HG02588 (cell line): ENCODE measurements around the gene TTC28.

ENCODE experiments used
- ATAC-seq: cut with Tn5 transposase; IDR thresholded peaks from one replicate; pipeline ENCODE4 v1.9.1; 2021; ENCODE audit warnings: mild to moderate bottlenecking, moderate library complexity; ENCODE audit not compliant: unreplicated experiment

Gene TTC28

DNA sequence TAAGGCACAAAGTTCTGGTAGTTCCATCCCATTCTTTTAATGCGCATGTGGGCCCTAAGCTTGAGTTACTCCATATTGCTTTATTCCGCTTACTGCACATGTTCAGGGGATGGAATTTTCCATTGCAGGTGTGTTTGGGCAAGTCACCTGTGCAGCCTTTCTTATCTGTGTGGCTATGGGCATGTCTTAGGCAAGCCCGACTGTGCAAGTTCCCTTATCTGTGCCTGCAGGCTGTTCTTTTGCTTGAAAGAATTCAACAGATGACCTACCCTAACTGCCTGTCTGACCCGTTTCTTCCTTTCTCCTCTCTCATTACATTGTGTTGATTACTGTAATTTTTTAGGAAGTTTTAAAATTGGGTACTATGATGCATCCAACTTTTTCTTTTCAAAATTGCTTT lies 363.6 kb downstream of the TTC28 start:
- ATAC-seq: no peak

DNA sequence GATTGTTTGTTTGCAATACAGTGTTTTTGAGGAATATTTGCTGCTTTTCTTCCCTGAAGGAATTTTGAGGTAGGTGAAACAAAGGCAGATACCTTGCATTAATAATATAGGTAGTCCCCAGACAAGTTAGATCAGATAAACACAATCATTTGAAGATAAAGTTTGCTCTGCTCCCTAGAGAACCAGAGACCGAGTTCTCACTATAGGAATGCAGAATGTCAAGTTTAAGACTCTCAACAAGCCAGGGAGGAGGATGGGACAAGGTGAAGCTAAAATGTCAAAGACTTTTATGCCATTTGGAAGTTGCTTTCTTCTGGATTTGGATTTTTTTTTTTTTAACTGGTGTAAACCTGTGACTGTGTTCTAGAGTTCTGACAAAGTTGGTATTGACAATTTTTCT lies 364.7 kb downstream of the TTC28 start:
- no peak for ATAC-seq

DNA sequence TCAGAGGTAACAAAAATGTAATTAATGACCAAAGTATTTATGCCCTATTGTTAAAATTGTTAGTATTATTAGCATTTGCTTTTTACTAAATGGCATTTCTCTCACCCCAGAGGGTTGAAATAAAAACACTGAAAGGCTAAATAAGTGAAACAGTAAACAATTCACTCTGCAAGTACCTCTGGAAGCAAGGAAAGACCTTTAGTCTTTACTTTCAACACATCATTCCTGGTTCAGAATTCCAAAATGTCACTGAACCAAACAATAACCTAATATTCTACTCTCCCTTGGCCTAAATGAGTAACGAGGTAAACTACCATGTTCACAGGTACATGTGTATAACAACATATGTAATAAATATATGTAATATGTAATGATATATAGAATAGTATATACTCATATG lies 369.3 kb downstream of the TTC28 start:
- ATAC-seq: no peak

DNA sequence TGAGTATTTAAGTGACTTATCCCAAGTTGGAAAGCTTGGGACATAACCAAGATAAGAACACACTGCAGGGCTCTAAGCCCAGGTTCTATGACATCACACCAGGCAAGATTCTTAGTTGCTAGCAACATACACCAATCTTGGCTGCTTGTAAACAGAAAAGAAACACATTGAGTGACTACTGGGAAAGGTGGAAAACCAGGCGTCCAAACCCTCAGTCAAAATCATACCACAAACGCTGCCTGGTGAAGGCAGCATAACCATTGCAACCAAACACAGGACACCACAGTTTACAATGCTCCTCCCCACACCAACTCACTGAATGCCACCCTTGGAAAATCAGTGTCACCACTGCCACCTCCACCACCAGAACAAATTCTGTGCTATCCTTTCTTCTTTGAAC lies 379.9 kb downstream of the TTC28 start:
- ATAC-seq: no peak

DNA sequence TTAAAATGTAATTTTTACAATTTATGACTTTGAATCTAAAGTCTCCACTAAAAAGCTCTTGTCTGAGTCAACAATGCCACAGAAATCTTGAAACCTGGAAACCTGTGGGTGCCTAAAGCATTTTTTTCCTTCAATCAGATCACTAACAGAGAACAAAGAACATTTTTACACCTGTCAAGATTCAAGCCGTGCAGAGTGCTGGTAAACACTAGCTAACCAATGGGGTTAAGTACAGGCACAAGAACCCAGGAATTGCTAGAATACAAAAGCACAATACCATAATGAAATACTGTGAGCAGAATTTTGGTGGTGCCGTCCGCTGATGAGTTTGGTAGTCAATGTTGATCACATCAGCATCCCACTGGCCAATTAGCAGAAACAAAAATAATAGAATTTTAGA lies 380.3 kb downstream of the TTC28 start:
- no peak for ATAC-seq

DNA sequence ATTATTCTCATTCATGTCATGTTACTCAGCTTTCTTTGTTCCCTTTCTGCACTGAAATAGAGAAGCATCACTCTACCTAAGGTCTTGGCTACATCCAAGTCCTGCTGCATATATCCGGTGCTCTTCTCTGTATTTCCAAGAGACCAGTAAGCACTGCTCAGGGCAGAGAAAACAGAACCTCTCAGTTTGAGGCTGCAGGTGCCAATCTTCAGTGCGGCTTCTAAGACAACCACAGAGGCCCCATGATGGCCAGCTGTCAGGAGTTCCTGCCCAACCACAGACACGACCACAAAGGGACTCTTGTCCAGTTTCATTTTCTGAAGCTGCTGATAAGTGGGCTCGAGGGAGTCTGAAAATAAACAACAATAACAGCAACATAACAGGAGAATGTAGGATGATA lies 382.1 kb downstream of the TTC28 start:
- no peak for ATAC-seq

DNA sequence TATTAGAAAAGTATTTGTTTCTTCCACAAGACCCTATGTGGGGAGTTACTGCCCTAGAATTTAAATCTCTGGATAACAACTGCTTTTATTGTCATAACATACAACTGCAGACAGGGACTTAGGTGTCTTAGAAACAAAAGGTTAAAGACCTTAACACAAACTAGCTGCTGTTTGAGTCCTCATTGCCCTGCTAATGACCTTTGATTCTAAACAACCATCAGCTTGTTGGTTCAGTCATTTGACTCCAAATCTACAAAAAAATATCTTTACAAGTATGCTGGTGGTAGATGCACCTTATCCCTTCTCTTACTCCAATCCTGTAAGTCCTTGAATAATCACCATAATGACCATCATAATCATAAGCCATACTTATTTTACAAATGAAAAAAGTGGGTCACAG lies 383.2 kb downstream of the TTC28 start:
- no peak for ATAC-seq

DNA sequence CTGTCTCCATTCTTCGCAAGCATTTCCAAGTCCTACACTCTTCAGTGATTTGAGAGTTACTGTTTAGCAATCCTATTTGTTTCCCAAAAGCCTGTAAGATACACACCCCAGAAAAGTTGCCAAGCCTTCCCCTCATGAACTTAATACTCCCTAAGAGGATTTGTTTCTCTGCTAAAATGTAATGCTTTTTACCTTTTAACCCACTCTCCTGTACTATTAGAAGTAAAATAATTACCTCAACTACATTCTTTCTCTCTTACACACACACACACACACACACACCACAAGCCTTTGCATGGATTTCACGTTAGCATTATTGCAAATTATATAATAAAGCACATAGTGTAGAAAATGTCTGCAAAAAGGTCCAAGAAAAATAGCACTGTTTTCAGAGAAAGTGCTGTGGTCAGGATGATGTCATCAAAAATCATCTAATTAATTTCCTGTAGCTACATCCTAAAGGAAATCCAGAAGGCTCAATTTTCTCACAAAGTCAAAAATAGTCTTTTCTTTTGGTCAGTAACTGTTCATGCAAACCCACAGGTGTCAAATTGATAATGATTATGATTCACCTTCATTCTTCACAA lies 396.5 kb downstream of the TTC28 start:
- ATAC-seq: no peak

DNA sequence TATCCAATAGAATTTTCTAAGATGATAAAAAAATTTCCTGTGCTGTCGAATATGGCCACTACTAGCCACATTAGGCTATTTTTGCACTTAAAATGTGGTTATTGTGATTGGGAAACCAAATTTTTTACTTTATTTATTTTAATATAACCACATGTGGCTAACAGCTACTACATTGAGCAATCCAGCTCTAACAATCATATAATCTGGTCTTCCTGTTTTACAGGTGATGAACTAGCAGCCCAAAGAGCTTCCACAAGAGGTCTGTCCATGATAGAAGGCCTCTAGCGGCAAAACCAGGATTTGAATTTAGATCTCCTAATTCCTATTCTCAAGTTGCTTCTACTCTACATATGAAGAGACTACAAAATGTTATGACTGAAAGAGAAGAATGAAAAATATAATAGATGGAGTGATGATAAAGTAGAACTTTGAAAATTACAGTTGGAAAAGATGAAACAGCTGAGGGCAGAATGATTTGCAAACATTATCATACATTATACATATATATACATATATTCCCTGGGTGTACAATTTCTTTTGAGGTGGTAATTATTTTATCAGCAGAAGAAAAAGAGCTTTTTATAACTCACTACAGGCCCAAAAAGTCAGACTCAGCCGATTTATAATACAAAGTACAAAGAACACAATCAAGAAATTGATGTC lies 397.1 kb downstream of the TTC28 start:
- ATAC-seq: no peak

DNA sequence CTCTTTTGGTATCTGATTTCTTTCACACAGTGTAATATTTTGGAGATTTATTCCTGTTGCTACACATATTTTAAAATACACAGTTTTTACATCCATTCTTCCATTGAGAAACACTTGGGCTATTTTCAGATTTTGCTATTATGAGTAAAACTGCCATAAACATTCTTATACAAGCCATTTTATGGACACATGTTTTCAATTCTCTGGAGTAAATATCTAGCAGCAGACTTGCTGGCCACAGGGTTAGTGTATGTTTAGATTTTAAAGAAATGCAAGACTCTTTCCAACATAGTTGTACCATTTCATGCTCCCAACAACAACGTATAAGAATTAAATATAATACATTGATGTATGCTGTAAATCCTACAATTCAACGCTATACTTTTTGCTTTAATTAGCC lies 399.8 kb downstream of the TTC28 start:
- no peak for ATAC-seq

DNA sequence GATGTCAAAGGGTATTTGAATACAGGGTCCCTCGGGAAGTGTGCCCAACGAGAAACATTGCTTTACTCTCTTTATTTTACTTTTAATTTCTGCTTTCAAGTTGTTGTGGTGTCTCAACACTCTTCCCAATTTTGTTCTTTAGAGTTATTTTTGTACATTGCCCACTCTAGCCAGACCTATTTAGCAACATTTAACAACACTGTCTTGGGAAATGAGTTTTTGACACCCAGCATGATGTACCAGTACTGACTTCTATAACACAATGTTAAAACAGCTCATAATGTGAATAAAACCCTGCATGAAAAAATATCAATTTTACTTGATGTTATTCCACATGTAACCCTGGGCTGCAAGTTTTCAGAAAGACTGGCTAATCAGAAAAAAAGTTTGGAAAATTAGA lies 410.4 kb downstream of the TTC28 start:
- no peak for ATAC-seq

DNA sequence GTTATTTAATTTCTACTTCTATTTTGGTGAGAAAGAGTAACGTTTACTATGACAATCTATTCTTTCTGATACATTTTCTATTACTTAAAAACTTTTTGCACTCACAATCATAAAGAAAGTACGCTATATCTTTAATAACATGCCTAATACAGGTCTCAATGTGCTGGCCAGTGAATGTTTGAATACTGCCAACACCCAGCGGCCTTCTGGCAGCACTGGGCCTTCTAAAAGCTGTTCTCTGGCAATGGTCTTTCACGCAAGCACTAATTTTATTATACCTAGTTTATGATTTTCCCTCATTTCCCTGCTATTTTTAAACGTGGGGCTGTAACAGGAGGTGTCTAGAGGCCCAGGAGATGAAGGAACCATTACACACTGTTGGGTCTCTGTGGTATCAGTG lies 410.8 kb downstream of the TTC28 start:
- ATAC-seq: no peak

DNA sequence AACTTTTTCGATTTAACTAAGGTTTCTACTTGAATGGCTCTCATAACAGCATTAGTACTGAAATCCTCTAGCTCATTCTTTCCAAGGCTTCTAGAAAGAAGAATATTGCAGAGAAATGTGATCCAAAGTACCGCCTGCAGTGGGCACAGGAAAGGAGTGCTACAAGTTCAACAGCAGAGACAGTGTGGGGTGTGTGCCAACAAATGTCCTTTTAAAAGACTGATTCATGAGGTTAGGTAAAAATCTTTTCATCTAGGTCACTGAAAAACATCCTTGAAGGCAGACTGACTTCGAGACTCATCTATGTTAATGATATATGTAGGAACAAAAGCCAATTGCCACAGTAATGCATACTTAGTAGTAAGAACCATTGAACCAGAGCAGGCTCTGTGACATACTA lies 411.5 kb downstream of the TTC28 start:
- no peak for ATAC-seq

DNA sequence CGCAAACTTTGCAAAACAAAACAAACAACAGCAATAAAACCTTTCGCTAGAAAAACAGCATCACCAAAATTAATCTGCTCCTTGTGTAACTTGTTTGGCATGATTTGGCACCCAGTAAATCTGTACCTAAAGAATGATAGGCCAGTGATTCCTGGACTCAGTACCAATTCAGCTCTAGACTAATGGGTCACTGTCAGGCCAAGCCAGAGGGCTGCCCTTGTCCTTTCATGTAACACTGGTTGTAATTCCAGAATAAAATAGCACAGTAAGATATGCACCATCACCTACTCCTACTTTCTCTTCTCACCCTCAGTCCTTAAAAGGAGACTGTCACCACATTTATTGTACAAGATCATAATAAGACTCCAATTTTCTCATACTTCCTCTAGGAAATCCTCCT lies 419.0 kb downstream of the TTC28 start:
- no peak for ATAC-seq

DNA sequence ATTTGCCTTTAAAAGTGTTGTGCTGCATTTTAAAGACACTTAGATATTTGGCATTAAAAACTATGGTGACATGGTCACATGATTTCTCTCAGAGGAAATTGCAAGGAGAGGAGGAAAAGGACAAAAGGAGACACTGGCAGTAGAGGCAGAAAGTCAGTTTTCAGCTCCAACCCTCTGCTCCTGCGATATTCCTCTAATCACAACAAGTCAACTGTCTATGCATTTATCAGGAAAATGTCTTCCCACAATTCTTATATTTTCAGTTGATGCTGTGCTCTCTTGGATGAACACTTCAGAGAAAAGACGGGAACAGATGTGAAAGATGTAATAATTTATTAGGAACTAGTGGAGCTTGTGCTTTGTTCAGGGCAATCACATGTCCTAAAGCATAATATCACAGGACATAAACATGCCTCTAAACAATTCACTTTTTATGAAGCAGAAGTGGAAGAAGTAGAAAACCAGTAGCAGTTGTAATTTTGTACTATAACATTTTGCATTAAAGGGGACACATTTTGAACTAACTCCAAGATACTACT lies 419.8 kb downstream of the TTC28 start:
- no peak for ATAC-seq

DNA sequence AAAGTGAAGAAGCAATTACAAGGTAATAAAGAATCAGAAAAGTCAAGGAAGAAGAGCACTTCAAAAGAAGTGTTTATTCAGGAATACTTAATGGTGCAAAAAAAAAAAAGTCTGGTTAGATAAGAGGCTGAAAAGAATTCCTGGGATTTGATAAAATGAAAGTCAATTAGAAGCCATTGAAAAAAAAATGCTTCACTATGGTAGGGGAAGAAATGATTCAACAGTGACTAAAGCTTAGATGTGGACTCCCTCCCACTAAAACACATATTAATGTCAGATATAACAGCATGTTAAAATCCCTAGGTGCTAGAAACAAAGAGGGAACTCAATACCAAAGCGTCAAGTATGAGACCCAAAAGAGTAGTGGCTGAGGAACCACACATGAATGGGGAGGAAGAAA lies 425.2 kb downstream of the TTC28 start:
- ATAC-seq: no peak

DNA sequence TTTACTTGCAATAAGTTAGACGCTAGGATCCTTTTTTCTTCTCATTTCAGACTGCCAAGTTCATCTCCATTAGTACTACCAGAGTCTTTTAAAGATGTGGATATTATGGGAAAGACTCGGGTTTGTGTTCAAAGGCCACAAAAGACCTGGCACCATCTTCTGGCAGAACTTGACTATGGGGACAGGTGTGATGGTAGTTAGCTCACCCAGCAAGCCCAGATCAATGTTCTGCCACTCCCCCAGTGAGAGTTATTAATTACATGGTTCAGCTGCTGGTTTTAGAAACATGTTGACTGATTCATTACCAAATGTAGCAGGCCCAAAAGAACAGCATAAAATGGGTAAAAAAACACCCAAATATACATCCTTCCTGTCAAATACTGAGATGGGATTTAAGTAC lies 427.1 kb downstream of the TTC28 start:
- no peak for ATAC-seq

DNA sequence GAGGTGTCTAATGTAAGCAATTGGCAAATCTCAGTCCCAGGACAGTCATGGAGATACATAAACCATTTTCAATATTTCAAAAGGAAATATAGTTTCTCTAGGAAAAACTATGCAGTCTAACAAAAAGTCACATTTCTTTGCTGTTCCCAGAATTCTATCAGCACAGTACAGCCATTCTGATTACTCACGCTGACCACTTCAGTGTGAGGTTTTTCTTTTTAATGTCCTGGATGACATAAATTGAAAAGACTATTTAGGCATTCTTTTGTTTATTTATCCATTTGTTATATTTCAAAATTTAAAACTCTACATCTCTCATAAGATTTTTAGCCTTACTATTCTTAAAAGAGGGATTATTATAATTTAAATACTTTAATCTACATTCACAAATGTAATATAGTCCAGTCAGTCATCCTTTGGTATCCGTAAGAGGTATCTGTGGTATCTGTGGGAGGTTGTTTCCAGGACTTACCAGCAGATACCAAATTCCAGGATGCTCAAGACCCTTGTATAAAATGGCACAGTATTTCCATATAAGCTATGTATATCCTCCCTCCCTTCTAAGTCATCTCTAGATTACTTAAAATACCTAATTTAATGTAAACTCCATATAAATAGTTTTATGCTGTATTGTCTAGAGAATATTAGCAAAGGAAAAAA lies 429.5 kb downstream of the TTC28 start:
- no peak for ATAC-seq

DNA sequence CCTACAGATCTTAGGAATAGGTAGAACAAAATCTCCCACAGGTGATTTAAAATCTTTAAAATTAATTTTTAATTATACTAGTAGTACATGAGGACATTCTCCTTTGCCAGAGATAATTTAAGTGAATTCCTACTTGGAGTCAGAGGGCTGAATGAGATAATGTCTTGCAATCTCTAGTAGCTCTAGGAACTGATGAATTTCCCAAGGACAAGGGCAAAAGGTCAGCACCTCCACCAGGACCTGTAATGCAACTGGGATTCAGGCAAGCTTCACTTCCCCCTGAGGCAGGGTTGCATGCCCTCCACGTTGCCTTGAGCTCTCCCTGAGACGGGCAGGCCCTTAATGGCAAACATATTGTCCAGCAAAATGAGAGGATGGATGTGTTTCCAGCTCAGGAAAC lies 430.2 kb downstream of the TTC28 start:
- ATAC-seq: no peak

DNA sequence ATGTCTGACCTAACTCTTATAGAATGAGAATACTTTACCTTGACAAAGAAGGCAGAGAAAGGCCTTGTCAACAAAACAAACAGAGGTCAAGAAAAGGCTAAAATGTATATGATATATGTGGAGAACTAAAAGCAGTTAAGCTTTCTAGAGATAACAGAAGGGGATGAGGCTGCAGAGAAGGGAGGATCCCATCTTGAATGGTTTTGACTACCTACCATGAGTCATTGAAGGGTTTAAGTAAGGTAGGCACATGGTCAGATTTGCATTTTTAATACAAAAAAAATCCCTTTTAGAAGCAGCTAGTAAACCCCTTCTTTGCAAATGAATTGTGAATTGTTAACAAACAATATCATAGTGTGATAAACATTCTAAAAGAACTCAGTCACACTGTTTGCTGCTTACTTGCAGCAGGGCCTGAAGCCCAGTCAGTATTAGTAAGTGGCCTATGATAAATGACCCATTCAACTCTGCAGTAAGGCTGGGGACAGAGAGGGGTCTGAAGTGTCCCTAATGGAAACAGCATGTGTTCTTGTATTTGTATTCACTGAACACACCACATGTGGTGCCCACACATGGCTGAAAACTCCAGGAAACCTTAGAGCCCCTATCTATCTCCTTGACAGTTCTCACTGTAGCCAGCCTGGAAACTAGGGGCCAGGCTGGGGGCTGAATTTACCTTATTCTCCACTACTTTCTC lies 431.8 kb downstream of the TTC28 start:
- ATAC-seq: no peak

DNA sequence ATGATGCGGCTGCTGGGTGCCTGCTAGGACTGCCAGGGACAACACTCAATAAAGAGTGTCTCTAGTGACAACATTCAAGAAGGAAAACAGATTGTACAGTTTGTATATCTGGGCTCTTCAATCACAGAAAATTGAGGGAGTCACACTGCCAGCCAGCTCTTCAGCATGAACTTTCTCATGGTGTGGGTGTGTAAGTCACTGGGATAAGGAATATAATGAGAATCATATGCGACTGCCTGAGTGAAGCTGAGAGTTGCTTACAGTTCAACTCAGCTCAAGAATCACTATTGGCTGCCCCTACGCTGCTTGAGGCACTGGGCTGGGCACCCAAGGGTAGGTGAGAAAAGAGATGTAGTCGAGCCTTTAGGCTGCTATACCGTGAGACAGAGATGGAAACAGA lies 432.5 kb downstream of the TTC28 start:
- no peak for ATAC-seq

DNA sequence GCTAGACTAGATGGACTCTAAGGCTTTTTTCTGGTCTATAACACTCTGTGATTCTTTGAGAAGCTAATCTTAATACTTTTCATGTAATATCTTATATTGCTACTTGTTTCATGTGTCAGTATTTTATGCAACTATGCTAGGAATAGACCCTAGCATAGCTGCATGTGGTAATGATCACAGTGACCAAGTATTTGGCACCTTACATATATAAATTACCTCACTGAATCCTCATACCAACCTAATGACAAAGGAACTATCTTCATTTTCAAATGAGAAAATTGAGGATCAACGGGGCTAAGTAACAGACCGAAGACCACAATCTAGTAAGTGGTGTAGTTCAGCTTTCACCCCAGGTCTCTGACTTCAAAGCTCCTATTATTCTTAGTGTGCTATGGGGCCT lies 433.2 kb downstream of the TTC28 start:
- no peak for ATAC-seq
